ENCODE results near the gene TSC22D2.

The TSC22D2 gene

DNA sequence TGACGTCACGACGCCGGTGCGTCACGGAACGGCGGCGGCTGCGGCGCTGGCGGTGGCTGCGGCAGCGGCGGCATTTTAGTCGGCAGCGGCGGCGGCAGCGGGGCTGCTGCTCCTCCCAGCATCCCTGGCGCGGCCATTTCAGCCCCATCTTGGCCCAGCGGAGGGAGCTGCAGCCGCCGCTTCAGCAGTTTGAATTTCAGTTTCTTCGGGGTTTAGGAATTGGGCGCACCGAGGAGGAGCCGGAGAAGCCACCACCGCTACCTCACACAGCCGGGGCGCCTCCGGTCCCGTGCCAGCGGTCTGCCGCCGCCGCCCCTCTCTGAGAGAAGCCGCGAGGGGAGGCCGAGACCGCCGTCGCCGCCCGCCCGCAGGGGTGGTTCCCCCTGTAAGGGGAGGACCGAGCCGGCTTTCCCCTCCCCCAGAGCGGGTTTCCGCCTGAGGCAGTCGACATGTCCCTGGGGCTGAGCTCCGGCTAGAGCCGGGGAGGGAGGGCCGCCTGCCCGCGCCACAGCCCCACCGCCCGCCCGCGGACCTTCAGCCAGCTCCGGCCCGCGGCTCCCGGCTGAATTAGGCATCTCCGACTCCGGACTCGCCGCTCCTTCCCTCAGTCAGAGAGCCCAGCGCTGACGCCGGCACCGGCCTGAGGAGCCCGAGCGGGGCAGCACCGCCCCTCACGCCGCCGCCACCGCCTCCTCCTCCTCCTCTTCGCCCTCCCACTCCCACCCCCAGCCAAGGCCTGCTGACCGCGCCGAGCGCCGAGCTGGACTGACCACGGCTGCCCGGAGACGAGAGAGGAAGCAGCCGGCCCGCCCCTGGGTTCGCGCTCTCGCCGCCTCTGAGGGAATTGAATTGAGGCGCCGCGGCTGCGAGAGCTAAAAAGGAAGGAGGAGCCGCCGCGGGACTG lies at the start of gene TSC22D2:
TSS of gene TSC22D2 (plus strand) at position 78 of the 904 bp plus-strand sequence. CDS start 1,053 bp downstream, outside the sequence.
- peak; percentile 95 to 98 for DNase-seq

- DNase-seq = no peak
Observed at GRCh38 chr3:150359381-150359780, 48.7 kb upstream of the TSC22D2 start.

- no peak for DNase-seq
Observed at GRCh38 chr3:150360966-150361365, 47.1 kb upstream of the TSC22D2 start.

GRCh38 chr3:150362515-150363302 lies 45.4 kb upstream of the TSC22D2 start:
- no peak for DNase-seq

DNA sequence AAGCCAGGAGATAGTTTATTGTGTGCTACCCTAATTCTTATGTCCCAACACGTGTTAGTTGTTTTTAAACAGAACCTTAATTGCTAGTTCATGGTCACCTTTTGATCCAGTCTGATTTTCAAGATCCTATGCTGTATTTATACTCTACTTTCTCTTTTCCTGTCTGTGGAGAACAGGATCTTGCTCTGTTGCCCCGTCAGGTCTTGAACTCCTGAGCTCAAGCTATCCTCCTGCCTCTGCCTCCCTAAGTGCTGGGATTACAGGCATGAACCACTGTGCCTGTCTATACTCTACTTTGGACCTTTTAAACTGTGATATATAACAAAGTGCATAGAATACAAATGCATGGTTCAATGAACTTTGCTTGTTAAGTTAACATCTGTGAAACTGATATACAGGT lies 44.7 kb upstream of the TSC22D2 start:
- no peak for DNase-seq

DNA sequence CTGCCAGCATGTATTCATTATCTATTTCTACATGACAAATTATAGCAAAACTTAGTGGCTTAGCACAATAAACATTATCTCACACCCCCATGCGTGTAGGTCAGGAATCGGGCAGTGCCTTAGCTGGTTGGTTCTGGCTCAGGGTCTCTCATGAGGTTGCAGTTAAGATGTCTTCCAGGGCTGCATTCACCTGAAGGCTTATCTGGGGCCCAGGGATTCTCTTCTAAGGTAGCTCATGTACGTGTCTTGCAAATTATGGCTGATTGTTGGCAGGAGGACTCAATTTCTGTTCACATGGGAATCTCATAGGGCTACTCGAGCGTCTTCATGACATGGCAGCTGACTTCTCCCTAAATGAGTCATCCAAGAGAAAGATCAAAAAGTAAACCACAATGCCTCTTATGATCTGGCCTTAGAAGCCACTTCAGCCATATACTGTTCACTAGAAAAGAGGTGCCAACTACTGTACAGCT lies 42.9 kb upstream of the TSC22D2 start:
- no peak for DNase-seq

DNA sequence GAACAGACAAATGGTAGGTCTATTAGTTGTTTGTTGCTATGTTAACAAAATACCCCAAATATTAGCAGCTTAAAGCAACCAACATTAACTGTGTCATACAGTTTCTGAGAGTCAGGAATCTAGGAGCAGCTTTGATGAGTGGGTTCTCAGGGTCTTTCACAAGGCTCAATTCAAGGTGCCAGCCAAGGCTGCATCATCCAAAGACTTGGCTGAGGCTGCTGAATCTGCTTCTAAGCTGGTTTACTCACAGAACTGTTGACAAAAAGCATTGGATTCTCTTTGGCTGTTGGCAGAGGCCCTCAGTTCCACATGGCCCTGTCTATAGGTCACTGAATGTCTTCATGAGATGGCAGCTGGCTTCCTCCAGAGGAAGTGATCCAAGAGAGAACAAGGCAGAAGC lies 40.3 kb upstream of the TSC22D2 start:
- DNase-seq = no peak

DNA sequence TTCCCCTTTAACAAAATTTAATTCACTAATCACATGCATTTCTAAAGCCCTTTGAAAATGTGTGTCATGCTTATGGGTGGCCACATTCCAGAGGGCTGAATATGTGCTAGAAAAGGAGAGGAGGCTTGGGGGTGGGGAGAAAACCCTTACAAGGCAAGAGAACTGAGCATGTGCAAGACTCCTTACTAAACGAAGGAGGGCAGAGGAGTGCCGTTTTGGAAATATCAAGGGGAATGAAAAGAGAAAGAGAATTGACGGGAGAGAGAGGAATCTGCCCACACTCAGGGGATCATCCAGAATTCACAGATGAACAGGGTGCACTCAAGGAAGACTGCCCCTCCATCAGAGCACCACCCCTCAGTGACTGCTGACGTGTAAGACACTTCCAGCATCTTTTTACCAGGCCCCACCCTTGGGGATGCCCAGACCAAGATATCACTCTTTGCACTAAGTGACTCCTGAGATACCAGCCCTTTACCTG lies 37.9 kb upstream of the TSC22D2 start:
- DNase-seq = no peak

DNA sequence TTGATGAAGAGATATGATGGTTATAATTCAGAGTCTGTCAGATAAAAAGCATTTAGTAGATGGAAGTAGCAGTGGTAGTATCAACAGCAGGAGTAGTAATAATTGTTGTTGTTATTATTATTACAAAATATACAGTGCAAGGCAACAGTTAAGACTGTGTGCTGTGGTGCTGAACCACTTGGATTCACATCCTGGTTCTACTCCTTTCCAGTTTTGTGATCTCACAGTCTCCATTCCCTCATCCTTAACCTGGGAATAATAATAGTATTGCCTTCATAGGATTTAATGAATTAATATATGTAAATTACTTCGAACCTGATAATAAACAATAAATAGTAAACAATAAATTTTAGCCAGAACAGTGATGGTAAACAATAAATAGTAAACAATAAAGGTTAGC lies 37.1 kb upstream of the TSC22D2 start:
- DNase-seq = no peak

- DNase-seq = no peak
Observed at GRCh38 chr3:150371741-150372254, 36.3 kb upstream of the TSC22D2 start.

DNA sequence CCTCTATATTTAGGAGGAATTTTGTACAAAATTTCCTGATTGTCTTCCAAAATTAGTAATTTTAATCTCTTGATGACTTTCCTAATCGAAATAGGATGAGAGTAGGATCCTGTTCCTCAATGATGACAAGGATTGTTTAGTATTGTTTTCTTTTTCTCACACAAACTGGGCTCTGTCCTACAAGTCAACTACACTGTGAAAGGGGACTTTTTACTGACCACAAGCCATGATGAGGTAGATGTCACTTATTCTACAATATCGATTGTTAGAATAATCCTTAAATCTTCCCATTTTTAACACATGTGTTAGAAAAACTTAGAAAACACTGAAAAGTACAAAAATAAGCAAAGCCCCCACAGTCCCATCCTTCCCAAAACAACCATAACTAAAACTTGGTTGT lies 35.8 kb upstream of the TSC22D2 start:
- DNase-seq = no peak

DNA sequence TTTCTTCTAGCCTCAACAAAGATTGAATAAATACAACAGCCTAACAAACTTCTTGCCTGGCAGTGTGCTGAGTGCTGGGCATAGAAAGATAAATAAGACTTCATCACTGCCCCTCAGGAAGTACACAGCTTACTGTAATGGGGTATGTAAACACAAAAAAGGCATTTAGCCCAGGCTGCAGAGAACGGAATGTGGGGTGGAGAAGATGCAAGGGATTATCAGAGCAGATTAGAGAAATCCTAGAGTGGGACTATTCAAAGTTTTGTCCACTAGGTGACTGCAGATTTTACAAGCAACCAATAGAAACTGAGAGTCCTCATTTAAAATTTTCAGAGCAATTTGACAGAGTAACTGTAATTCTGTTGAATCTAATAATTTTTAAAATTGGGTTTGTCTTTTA lies 35.4 kb upstream of the TSC22D2 start:
- no peak for DNase-seq

- DNase-seq = no peak
Observed at GRCh38 chr3:150373234-150373875, 34.7 kb upstream of the TSC22D2 start.

- DNase-seq = no peak
Observed at GRCh38 chr3:150374975-150375374, 33.1 kb upstream of the TSC22D2 start.

DNA sequence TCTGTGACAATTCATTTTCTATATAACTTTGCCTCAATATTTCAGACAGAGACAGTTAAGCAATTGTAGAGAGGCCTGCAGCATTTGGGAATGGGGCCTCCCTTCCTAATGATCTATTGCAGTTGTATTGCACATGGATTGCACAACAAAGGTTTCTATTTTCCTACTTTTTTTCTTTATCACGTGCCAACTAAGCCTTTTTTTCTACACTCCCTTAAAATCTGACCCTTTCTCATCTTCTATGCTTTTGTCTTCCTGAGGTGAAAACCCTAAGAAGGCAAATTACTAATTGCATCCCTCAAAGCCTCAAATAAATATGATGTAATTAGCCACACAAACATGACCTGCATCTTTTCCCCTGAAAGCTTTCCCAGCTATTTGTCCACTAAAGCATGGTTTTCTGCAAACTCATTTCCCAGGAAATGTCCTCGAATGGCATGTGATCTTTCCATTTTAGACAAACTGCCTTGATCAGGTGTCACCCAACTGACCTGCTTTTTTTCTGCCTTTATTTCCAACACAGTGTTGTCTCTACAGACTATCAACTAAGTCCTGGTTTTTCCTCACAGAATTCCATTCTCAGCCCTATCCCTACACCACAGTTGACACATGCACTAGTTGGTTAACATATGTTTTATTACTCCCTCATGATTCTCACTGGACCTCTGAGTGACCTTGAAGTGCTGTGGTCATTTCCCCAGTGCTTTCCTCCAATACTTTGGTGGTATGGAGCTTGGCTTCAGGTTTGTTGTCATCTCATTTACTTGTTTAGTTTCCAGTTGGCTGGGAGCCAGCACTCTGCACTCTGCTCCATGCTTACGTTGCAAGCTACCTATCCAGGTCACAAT lies 31.9 kb upstream of the TSC22D2 start:
- no peak for DNase-seq

DNA sequence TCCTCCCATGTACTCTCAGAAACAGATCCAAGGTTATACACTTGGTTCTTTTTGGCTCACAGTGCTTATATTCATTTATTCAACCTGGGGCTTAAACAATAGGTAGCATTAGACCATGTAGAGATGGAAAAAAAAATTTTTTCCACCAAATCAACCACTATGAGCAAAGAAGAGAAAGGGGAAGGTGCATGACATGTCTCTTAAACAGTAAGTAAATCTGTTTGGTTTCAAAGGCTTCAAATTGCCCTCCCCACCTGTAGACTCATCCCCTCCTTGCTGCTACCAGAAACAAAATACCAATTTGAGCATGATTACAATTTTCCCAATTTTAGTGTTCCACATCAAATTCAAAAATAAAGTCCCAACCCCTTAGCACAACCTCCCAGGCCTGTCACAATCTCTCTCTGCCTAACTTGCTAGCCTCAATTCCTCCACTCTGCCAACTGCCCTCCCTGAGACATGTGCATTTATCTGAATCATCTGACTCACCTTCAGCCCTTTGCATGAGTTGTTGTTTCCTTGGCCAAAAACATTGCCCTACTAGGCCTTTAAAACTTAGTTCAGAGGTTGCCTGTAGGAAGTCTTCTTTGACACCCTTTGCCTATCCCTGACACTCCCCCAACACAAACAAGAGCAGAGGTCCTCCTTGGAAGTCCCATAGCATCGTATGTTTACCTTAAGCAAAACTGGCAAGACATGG lies 30.3 kb upstream of the TSC22D2 start:
- no peak for DNase-seq

DNA sequence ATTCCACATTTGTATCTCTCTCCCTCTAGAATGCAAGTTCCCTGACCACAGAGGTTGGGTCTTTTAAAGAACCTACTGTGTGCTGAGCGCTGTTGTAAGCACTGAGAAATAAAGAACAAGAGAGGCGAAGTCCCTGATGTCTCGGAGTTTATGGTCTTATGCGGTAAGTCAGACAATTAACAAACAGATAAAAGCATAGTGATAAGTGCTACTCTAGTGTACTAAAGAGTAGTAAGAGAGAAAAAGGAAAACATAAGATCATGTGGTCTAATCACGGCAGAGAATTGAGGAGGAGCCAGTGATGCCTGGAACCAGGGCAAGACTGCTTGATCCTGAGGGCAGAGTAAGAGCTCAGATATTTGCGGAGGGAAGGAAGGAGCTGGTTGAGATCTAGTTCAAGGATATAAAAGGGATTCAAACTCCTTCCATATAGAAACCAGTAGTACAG lies 29.8 kb upstream of the TSC22D2 start:
- no peak for DNase-seq

- no peak for DNase-seq
Observed at GRCh38 chr3:150379469-150379868, 28.6 kb upstream of the TSC22D2 start.

DNA sequence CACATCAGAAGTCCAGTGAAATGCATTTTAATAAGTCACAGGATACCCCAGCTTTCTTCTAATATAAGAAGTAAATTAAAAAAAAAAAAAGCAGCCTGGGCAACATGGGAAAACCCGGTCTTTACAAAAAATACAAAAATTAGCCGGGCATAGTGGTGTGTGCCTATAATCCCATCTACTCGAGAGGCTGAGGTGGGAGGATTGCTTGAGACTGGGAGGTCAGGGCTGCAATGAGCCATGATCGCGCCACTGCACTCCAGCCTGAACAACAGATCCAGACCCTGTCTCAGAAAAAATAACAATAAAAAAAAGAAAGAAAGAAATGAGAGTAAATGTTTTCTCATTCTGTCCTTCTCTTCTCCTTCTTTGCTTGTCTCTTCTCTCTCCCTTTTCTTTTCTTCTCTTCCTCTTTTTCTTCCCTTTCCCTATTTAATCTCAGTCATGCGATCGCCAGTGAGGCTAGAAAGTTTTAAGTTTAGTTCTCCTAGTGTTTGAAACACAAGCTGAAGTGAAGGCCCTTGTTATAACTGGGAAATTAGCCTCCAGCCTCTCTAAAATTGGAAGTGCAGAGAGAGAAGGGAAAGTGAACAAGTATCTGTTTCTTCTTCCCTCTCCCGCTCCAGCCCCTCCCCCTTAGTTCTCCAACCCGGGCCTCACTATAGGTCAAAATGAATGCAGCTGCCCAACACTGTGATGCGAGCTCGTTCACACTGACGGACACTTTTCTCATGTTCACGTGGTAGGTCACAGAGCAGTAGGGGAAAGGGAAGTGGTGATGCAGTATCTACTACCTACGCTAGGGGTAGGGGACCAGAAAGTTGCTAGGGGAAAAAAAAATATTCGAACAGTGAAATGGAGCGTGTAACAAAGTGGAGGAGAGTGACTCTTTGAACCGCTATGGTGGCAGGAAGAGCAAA lies 23.5 kb upstream of the TSC22D2 start:
- DNase-seq = peak; percentile 56 to 60
